ENCODE measurements around the gene TBX4. TPM values are rescaled to one million over a fixed set of nuclear protein-coding genes. Genes with fewer than 3 reads are reported as not detected.

TBX4 gene
- total RNA-seq, 1 donor from 2014 or later, result not detected

DNA sequence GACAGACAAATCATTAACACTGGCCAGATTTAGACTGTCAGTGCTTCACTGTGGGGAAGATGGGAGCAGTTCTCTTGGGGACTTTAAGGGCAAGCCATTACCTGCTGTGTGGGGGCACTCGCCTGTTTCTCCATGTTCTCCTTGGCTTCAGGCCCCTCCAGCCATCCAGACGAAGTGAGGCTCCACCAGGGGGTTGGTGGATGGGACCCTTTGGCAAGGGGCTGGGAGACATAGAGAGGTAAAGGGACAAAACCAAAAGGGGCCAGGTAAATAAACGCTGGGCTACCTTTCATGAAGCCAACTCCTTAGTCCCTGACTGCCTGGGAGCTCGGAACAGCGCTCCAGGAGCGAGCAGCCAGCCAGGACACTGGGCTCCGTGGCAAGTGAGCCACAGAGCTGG is 14.0 kb downstream of the TBX4 start:
- peak; percentile 37 for DNase-seq (ENCODE audit: low spot score)
- Mint-ChIP-seq H3K9me3 (ENCODE audit: low read depth) (no peaks in the 10 kb centered on the region), H3K4me1 (ENCODE audit: low read depth) (peaks cover 16% of the 10 kb centered on the region), H3K27ac (ENCODE audit: unreplicated experiment) (no peak overlapping the region), H3K27me3 (ENCODE audit: low read depth) (peaks cover 29% of the 10 kb centered on the region), H3K36me3 (ENCODE audit: low read depth) (no peaks in the 10 kb centered on the region), H3K4me3 (ENCODE audit: unreplicated experiment) (no peak overlapping the region)
- TF ChIP-seq, protein P1, sequence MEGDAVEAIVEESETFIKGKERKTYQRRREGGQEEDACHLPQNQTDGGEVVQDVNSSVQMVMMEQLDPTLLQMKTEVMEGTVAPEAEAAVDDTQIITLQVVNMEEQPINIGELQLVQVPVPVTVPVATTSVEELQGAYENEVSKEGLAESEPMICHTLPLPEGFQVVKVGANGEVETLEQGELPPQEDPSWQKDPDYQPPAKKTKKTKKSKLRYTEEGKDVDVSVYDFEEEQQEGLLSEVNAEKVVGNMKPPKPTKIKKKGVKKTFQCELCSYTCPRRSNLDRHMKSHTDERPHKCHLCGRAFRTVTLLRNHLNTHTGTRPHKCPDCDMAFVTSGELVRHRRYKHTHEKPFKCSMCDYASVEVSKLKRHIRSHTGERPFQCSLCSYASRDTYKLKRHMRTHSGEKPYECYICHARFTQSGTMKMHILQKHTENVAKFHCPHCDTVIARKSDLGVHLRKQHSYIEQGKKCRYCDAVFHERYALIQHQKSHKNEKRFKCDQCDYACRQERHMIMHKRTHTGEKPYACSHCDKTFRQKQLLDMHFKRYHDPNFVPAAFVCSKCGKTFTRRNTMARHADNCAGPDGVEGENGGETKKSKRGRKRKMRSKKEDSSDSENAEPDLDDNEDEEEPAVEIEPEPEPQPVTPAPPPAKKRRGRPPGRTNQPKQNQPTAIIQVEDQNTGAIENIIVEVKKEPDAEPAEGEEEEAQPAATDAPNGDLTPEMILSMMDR (IDR thresholded peaks at IDR 0.05), result no peak

DNA sequence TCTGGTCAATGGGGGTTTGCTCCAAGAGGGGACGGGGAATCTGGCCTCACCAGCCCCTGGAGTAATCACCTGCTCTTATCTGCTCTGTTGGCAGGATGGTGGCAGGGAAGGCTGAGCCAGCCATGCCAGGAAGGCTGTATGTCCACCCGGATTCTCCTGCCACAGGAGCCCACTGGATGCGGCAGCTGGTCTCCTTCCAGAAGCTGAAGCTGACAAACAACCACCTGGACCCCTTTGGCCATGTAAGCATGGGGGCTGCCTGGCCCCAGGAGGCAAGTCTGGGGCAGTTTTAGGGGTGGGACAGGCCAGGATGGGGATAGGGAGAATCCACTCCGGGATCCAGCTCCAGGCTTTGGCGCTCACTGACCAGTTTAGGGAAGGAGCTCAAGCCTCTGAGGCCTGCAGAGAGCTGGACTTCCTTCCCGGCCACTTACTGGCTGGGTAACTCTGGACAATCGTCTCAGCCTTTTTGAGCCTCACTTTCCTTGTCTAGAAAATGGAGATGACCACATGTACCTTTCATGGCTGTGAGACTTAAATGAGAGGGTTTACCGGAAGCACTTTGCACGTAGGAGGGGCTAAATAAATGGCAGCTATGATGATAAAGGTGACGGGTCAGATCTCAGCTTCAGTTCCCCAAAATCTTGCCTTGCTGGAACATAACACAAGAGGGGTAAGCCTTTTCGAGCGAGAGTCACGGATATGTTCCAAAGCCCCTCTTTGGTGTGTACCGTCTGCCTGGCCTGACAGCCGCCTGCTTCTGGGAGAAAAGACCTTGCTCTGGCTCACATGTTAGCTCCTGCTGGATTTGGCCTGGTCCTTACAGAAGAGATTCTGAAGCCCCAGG is 15.4 kb downstream of the TBX4 start:
- Mint-ChIP-seq H3K4me3 (ENCODE audit: unreplicated experiment) (no peak overlapping the region), H3K27ac (ENCODE audit: unreplicated experiment) (no peak overlapping the region), H3K36me3 (ENCODE audit: low read depth) (no peaks in the 10 kb centered on the region), H3K9me3 (ENCODE audit: low read depth) (no peaks in the 10 kb centered on the region), H3K27me3 (ENCODE audit: low read depth) (peaks cover 18% of the 10 kb centered on the region), H3K4me1 (ENCODE audit: low read depth) (peaks cover 5% of the 10 kb centered on the region)
- TF ChIP-seq, protein P1 (IDR thresholded peaks at IDR 0.05), result no peak
- peak; percentile 66 for DNase-seq (ENCODE audit: low spot score)

DNA sequence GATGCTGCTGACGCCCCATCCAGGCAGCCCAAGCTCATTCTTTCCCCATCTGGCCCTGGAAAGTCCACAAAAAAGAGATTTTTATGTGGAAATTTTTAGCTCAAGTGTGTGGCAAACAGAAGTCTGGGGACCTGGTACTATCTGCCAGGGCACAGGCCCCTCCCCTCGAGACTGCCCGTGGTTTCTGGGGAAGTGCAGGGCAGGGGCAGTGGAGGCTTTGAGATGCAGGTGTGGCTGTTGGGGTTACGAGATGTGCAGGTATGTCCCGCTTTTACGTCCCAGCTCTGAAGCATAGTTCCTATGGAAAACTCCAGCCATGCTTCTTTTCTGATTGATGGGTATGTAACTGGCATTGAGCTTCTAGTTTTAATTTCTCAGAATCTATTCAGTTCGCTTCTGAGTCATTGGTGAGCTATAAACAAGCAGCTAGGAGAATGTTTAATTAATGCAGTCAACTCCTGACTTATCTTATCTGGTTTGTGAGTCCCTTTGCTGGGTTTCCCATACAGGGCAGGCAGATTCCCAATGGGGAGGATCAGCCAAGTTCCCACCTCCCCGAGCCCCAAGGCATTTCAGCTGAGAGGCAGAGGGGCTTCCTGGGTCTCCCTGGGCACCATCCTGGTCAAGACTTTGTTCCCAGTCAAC is 16.2 kb downstream of the TBX4 start:
- H3K27me3 Mint-ChIP-seq (ENCODE audit: low read depth), result peaks cover 14% of the 10 kb centered on the region
- DNase-seq (ENCODE audit: low spot score), result peak; percentile 35
- H3K4me1 Mint-ChIP-seq (ENCODE audit: low read depth), result peaks cover 4% of the 10 kb centered on the region
- TF ChIP-seq, protein P1 (IDR thresholded peaks at IDR 0.05), result no peak
- no peaks in the 10 kb centered on the region for H3K9me3 Mint-ChIP-seq (ENCODE audit: low read depth)
- H3K36me3 Mint-ChIP-seq (ENCODE audit: low read depth), result no peaks in the 10 kb centered on the region
- H3K4me3 Mint-ChIP-seq (ENCODE audit: unreplicated experiment), result no peak overlapping the region
- H3K27ac Mint-ChIP-seq (ENCODE audit: unreplicated experiment), result no peak overlapping the region

DNA sequence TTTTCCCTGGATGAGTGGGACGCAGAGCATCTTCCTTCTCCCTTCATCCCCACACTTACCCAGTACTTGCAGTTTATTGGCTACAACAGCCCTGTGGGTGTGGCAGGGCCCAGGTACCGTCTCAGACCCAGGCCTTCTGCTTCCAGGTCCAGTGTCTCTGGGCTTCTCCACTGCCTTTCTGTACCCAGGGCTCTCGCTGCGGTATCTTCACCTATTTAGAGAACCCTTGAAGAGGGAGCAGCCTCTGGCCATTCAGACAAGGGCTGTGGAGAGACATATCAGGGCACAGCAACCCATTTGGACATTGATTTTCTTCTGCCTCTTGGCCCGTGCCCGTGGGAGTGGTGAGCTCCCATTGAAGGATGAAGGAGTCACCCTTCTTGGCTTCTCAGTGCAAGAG is 17.3 kb downstream of the TBX4 start:
- no peak overlapping the region for H3K27ac Mint-ChIP-seq (ENCODE audit: unreplicated experiment)
- peak; percentile 56 for DNase-seq (ENCODE audit: low spot score)
- H3K27me3 Mint-ChIP-seq (ENCODE audit: low read depth), result peaks cover 12% of the 10 kb centered on the region
- TF ChIP-seq, protein P1 (IDR thresholded peaks at IDR 0.05), result no peak
- peaks cover 4% of the 10 kb centered on the region for H3K4me1 Mint-ChIP-seq (ENCODE audit: low read depth)
- no peaks in the 10 kb centered on the region for H3K9me3 Mint-ChIP-seq (ENCODE audit: low read depth)
- no peak overlapping the region for H3K4me3 Mint-ChIP-seq (ENCODE audit: unreplicated experiment)
- no peaks in the 10 kb centered on the region for H3K36me3 Mint-ChIP-seq (ENCODE audit: low read depth)

DNA sequence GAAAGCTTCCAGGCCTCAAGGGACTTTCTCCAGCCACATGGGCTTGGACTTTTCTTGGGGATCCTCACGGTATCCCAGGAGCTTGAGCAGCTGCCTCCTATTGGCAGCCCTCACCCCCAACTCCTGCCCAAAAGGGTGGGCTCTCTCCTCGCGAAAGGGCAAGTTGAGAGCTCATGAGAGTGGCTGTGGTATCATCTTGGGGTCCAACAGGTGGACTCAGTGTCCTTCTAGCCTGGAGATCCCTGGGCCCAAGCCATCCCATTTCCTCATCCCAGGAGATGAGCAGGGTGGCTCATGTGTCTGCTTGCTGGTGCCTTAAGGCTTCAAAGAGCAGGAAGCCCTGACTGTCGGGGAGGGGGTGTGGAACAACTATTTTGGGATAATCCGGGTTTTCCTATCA is 17.7 kb downstream of the TBX4 start:
- Mint-ChIP-seq H3K36me3 (ENCODE audit: low read depth) (no peaks in the 10 kb centered on the region), H3K9me3 (ENCODE audit: low read depth) (no peaks in the 10 kb centered on the region), H3K4me3 (ENCODE audit: unreplicated experiment) (no peak overlapping the region), H3K27ac (ENCODE audit: unreplicated experiment) (no peak overlapping the region), H3K4me1 (ENCODE audit: low read depth) (peaks cover 4% of the 10 kb centered on the region), H3K27me3 (ENCODE audit: low read depth) (peaks cover 9% of the 10 kb centered on the region)
- DNase-seq (ENCODE audit: low spot score), result peak; percentile 28
- TF ChIP-seq, protein P1 (IDR thresholded peaks at IDR 0.05), result no peak

Measured in chondrocyte (in vitro differentiated cells).